Umbilical cord (tissue), 2 donors: Measurements from ENCODE around the gene IFNB1. TPM values are rescaled to one million over a fixed set of nuclear protein-coding genes. Genes with fewer than 3 reads are reported as not detected.

Experiments used
- DNase-seq: peaks from one replicate; pipeline ENCODE4 v3.0.0-alpha.2; 2015; ENCODE audit warnings: low spot score
- total RNA-seq: library from RNA; depleted of rRNA; stranded (reverse); fragments of >200 nt; gene quantifications from one replicate; pipeline ENCODE4 v1.2.3, GENCODE V29; 2014; ENCODE audit warnings: low replicate concordance; ENCODE audit not compliant: insufficient read depth

IFNB1 gene
- total RNA-seq = 5.8 TPM

- no peak for DNase-seq
Observed at GRCh38 chr9:21077781-21078180, at the start of gene IFNB1. Gene IFNB1, minus strand, starts transcription at chr9:21077942. Its CDS starts 73 bp downstream, at chr9:21077869.

DNA sequence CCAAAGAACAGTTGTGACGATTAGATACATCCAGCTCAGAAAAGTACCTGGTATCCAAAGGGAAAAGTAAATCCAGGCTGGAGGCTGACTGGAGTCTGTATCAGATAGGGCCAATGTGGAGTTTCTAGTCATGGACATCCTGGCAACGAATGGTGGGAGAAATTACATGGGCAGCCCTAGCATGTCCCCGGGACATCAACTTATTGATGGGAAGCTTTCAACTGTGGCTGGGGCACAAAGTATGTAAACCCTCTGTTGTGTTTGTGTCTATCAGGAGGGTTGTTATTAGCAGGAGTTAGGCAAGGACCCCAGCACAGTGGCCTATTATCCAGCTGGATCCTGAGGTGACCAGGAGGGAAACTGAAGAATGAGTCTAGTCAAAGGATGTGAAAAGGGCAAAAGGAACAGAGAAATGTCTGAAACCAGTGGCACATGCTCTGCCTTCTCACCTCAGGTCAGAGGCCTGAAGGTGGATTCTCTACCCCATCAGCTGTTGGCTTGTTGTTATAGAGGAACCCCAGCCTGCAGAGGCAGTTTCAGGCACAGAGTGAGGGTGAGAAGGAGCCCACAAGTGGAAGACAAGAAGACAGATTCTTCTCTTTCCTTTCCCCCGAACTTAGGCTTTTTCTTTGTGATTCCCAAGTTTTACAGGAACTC is 44.0 kb upstream of the IFNB1 start:
- DNase-seq = no peak

DNA sequence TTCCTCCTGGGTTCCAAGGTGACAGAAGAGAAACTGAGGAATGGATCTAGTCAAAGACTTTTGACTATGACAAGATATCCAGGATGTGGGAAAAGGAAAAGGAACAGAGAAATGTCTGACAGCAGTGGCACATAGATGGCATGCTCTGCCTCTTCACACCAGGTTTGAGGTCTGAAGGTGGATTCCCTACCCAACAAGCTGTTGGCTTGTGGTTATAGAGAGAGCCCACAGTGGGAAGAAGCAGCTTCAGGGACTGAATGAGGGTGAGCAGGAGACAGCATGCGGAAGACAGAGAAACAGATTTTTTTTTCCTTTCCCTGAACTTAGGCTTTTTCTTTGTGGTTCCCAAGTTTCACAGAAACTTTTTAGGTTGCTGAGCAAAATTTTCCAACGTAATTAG is 43.3 kb upstream of the IFNB1 start:
- no peak for DNase-seq

DNA sequence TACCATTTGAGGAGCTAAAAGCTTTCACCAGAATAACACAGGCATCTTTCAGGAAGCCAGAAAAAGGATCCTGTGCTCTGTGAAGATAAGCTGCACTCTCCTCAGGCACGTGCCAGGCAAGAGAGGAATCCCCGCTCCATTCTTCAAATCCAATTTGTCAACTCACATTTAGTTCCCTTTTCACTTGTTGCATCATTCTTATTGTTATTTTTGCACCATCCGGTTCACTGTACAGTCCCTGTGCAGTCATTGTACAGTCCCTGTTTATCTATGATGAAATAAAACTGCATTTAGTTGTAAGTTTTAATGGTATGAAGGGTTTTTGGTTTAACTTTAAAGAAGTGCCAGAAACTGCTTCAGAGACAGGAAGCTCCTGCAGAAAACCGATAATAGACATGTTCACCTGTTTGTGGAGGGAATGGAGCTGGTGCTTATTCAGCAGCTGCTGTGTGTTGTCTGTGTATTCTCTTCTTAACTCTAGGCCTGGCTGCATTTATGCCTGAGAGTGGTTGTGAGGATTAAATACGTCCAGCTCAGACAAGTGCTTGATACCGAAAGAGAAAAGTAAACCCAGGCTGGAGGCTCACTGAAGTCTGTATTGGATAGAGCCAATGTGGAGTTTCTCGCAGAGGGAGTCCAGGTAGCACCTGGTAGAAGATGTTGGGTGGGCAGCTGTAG is 41.5 kb upstream of the IFNB1 start:
- DNase-seq = peak; percentile 15

DNA sequence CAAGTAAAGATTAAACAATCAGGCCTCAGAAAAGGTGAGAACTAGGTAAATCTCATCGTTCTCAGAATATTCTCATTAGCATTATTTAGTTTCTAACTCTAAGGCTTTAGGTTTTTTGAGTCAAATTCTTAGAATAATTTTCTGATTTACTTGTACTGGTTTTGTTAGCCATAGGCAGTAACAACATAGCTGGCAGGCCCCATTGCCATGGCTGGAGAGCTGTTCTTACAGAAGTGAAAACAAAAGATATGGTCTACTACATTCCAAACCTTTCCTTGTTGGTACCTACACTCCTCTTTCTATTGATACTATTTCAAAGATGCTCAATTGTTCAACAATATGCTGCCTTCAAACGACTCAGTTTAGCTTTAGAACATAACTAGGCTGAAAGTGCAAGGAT is 36.6 kb upstream of the IFNB1 start:
- no peak for DNase-seq

- DNase-seq = peak; percentile 77
Observed at GRCh38 chr9:21110708-21111576, 33.2 kb upstream of the IFNB1 start.

- DNase-seq = no peak
Observed at GRCh38 chr9:21104787-21105186, 27.0 kb upstream of the IFNB1 start.

DNA sequence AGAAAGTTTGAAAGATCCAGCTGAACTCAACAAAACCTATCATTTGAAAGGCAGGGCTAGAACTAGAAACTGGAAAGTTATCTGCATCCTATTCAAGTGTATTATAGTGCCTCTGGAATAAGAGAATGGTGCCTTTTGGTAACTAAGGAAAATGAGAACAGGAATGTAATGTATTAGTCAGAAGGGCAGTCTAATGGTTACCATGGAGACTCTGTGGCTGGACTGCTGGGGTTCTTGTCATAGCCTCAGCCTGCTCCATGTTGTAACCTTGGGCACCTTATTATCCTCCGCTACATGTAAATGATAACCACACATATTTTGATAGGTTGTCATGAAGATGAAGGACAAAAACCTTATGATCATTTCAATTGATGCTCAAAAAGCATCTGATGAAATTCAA is 24.6 kb upstream of the IFNB1 start:
- no peak for DNase-seq

GRCh38 chr9:21097817-21098216 is 20.1 kb upstream of the IFNB1 start:
- no peak for DNase-seq

DNA sequence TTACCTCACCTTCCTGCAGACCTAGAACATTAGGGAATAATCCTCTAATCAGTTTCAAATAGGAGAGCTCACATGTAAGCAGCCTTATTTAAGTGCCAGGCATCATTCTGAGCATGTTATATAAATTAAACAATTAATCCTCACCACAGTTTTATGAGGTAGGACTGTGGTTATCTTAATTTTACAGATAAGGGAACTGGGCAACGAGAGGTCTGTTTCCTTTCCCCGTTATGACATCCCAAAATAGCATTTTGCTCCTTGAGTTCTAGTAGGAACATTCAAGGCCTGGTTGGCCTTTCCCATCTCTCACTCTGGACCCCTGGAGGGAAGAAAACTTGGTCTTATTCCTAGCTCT is 19.1 kb upstream of the IFNB1 start:
- DNase-seq = peak; percentile 24

DNA sequence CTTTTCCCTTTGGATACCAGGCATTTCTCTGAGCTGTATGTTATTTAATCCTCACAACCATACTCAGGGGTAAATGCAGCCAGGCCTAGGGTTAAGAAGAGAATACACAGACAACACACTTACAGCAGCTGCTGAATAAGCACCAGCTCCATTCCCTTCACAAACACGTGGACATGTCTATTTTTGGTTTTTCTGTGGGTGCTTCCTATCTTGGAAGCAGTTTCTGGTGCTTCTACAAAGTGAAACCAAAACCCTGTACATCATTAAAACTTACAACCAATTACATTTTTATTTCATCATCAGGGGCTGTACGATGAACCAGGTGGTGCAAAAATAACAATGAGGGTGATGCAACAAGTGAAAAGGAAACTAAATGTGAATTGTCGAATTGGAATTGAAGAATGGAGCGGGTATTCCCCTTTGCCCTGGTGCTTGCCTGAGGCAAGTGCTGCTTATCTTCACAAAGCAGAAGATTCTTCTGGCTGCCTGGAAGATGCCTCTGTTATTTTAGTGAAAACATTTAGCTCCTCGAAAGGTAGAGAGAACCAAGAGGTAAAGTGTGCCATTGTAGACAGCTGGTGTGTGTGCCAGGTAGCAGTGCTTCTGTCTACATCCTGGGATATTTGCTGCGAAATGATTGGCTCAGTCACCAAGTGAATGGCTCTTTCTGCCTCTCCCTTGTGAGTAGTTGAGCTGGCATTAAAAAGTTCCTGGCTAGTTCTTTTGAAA is 18.6 kb upstream of the IFNB1 start:
- peak; percentile 72 for DNase-seq

DNA sequence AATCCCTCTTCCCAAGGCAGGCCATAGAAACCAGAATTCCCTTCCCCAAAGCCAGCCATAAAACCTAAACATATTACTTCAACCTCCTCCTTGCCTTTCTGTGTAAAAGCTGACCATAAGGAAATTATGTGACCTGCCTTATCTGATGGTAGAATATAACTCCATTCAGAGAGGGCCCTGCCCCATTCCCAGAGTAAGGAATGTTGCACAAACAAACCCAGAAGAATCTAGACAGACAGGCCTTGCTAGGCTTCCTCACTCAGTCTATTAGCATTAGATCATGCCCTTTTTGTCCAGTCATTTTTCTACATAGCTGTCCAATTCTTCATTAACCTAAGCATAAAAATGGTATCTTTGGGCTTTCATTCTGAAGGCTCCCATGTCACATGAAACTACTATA is 17.8 kb upstream of the IFNB1 start:
- DNase-seq = no peak

GRCh38 chr9:21086538-21086937 is 8.8 kb upstream of the IFNB1 start:
- DNase-seq = no peak

GRCh38 chr9:21085005-21085404 is 7.3 kb upstream of the IFNB1 start:
- no peak for DNase-seq

- DNase-seq = no peak
Observed at GRCh38 chr9:21084242-21084850, 6.6 kb upstream of the IFNB1 start.

DNA sequence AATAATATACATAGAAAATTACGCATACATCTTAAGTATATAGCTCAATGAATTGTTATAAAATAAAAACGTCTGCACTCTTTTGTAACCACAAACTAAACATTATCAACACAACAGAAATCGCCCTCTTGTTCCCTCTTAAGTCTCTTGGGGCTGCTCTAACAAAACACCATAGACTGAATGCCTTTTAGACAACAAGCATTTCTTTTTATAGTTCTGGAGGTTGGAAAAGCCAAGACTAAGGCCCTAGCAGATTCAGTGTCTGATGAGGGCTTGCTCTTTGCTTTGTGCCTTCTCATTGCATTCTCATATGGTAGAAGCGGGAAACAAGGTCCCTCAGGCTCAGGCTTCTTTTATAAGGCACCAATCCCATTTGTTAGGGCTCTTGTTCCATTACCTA is 4.9 kb upstream of the IFNB1 start:
- no peak for DNase-seq

DNA sequence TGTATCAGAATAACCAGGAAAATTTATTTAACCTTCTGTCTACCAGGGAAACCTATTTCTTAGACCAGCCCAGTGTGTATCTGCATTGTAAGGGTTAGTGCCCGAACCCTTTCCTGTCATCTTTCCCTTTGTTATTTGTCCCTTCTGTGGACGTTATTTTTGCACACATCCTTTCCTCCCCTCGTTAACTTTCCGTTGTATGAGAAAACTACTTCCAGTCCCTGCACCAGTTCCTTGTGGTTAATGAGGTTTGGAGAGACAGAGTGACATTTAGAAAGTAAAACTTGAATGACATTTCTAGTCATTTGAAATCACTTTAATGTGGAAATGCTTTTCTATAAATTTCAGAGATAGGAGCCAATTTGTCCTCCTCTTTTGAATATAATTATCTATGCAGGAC is 4.3 kb upstream of the IFNB1 start:
- no peak for DNase-seq

- DNase-seq = no peak
Observed at GRCh38 chr9:21081451-21081850, 3.7 kb upstream of the IFNB1 start.

GRCh38 chr9:21080793-21081192 is 3.1 kb upstream of the IFNB1 start:
- DNase-seq = no peak

- DNase-seq = no peak
Observed at GRCh38 chr9:21078702-21079101, 960 bp upstream of the IFNB1 start.

DNA sequence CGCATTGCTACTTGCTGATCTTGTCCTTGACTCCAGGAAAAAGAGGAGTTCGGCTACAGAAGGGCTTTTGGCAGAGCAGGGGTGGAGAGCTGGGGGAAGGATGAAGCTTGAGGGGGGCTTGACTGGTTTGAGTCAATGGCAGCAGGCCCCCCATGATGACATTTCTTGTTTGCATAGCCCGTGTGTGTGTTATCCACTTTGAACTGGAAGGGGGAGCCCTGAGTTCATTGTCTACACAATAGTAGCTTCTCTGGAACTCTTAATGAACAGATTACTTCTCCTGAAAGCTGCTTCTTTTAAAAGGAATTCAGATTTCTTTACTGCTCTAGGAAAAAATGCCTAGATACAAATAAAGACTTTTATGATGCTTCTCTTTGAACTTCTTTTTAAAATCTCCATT is 2.3 kb downstream of the IFNB1 start:
- no peak for DNase-seq

DNA sequence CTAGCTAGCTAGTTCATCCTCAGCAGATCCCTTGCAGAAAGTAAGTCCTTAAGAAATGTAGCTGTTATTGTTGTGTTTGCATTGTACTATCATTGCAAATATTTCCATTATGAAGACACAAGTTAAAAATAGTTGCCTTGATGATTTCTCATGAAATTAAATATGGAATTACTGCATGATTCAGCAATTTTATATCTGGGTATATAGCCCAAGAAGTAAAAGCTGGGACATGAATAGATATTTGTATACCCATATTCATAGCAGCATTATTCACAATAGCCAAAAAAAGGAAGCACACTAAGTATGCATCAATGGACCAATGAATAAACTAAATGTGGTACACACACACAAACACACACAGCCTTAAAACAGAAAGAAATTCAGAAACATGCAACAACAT is 6.8 kb downstream of the IFNB1 start:
- no peak for DNase-seq
